ENCODE results near the gene CADPS2.

Gene CADPS2

DNA sequence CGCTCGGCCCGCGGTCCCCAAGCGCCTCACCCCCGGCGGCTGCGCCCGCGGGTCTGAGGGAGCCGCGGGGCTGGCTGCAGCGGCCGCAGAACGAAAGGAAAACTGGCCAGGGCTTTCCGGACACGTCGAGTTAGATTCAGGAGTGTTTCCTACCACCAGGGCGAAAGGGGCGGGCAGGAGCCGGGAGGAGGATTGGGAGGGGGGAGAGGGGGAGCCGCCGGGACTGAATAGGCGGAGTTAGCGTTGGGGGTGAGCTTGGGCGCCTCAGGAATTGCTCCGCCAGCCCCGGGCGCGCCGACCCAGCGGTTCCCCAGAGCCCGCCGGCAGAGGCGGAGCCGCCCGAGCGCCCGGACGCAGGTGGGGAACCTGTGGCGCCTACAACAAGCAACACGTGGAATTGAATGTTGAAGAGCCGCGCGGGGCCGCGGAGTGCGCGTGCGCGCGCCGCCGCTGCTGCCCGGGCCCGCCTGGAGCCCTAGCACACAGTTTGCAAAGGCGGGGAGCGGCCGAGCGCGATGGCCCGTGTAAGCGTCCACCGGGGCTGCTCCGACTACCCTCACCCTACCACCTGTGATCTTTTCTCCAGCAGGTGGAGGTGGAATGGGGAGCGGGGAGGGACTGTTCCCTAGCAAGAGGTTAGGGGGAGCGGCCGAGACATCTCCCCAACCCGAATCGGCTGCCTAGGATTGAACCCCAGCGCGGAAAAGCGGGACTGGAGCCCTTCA, at the start of gene CADPS2:
TSS of gene CADPS2 (minus strand) at position 104 of the 725 bp plus-strand sequence. CDS start 123 bp downstream, outside the sequence.
- TF ChIP-seq, protein P1, sequence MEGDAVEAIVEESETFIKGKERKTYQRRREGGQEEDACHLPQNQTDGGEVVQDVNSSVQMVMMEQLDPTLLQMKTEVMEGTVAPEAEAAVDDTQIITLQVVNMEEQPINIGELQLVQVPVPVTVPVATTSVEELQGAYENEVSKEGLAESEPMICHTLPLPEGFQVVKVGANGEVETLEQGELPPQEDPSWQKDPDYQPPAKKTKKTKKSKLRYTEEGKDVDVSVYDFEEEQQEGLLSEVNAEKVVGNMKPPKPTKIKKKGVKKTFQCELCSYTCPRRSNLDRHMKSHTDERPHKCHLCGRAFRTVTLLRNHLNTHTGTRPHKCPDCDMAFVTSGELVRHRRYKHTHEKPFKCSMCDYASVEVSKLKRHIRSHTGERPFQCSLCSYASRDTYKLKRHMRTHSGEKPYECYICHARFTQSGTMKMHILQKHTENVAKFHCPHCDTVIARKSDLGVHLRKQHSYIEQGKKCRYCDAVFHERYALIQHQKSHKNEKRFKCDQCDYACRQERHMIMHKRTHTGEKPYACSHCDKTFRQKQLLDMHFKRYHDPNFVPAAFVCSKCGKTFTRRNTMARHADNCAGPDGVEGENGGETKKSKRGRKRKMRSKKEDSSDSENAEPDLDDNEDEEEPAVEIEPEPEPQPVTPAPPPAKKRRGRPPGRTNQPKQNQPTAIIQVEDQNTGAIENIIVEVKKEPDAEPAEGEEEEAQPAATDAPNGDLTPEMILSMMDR (IDR thresholded peaks at IDR 0.05; ENCODE audit: low read depth, low read length, missing control alignments), result peak; percentile 27
- in situ Hi-C loops (cut with HindIII; ENCODE audit: low sequenced_read_pairs), result no loop called here
- peak within 1 kb of the TSS; percentile 81 for H3K4me3 ChIP-seq (ENCODE audit: low read depth, low read length)
- DNase-seq (ENCODE audit: low read depth), result peak; percentile 68

DNA sequence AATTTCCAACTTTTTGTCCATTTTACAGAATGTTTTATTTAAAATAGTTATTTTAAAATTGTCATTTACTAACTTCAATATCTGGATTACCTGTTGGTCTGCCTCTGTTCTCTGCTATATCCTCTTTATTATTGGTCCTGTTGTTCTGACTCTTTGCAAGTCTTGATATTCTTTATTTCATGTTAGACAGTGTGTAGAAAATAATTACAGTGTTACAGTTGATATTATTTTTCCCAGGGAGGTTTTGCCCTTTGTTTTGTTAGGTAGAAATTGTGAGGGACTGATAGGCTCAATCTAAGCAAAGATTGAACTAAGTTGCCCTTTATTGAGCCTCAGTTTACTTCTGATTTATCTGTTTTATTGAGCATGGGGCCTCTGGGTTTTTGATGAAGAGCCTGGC, 49.4 kb upstream of the CADPS2 start:
- in situ Hi-C loops (cut with HindIII; ENCODE audit: low sequenced_read_pairs), result no loop called here
- no peak overlapping the region for H3K4me3 ChIP-seq (ENCODE audit: low read depth, low read length)
- TF ChIP-seq, protein P1 (IDR thresholded peaks at IDR 0.05; ENCODE audit: low read depth, low read length, missing control alignments), result no peak
- DNase-seq (ENCODE audit: low read depth), result no peak

DNA sequence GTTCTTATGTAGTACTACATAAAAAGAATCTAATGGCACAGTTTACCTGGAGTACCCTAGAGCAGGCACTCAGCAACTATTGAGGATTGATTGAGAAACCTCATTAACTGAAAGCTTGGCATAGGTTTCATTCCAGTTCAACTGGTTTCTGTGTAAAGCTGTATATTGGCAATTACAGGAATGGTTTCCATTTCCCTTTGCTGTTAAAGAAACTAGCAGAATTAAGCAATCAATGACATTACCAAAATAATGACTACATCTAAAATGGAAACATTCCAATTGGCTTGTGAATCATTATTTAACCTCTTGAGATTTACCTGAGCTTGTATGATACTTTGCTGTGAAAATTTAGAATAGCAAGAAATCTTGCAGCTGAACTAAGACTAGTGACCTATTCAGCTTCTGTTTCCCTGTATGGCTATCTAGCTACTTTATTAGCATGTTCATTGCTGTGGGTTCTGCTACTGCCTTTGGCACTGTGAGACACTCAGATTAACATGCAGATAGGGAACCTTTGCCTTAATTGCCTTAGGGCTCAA, 33.5 kb upstream of the CADPS2 start:
- DNase-seq (ENCODE audit: low read depth), result no peak
- no peak overlapping the region for H3K4me3 ChIP-seq (ENCODE audit: low read depth, low read length)
- in situ Hi-C loops (cut with HindIII; ENCODE audit: low sequenced_read_pairs), result no loop called here
- TF ChIP-seq, protein P1 (IDR thresholded peaks at IDR 0.05; ENCODE audit: low read depth, low read length, missing control alignments), result no peak

DNA sequence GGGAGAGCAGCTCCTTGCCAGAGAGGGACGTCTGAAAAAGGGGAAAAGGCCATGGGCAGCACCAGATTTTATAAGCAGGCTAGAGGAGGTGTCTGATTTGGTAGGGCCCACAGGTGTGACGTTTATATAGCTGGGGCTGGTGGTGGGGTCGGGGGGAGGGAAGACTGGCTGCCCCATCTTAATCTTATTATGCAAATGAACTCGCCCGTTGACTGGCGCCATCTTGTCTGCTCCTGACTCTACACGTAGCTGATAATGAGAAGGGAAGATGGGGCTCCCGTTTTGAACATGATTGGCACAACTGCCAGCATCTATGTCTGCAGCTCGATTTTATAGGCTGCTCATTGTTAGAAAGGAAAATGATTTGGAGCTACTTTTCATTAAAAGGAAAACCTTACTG, 28.6 kb upstream of the CADPS2 start:
- in situ Hi-C loops (cut with HindIII; ENCODE audit: low sequenced_read_pairs), result no loop called here
- TF ChIP-seq, protein P1 (IDR thresholded peaks at IDR 0.05; ENCODE audit: low read depth, low read length, missing control alignments), result no peak
- no peak for DNase-seq (ENCODE audit: low read depth)
- H3K4me3 ChIP-seq (ENCODE audit: low read depth, low read length), result no peak overlapping the region

DNA sequence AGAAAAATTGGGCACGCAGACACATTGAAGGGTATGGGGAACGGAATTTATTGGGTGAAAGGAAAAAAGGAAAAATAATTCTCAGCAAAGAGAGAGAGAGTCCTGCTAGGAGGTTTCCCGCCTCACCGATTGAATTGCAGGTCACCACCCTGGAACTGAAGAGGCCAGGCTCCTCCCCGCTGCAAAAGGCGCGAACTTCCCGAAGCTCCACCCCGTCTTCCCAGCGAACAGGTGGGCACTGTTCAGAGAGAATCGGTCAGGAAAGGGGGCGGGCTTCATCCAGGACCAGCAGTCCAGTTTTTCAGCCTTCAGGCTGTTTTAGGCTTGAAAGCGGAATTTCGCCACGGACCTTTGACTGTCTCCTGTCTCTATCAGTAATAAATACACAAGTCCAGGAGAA, 27.3 kb upstream of the CADPS2 start:
- TF ChIP-seq, protein P1 (IDR thresholded peaks at IDR 0.05; ENCODE audit: low read depth, low read length, missing control alignments), result no peak
- no peak for DNase-seq (ENCODE audit: low read depth)
- H3K4me3 ChIP-seq (ENCODE audit: low read depth, low read length), result no peak overlapping the region
- in situ Hi-C loops (cut with HindIII; ENCODE audit: low sequenced_read_pairs), result no loop called here

DNA sequence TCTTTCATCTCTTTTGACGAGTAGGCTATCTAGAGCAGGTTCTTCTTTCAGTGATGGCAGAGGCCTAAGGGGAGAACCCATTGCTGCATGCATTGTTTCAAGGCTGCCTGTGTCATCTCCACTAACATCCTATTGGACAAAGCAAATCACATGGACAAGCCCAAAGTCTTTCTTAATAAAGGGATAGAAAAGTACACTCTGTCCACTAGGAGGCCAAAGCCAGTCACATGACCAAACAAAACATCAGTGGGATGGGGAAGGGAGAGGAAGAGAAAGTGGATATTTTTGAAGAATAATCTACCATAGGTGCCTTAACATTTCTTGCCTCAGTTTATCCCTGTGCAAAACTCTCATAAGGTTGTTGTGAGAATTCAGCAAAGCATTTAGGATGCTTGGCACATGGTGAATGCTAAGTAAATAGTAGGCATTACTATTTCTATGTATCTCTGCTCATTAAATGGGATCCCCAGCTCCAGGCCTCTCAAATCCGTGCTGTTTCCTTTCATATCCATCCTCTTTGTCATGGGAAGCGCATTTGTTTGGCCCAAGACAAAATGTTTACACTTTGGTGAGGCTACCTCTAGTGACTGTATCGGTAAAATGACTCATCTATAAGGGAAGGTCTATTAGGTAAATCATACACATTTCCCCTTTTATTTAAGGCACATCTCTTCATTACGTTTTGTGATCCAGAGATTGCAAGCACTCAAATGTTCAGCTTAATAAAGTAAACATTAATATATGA, 16.7 kb upstream of the CADPS2 start:
- H3K4me3 ChIP-seq (ENCODE audit: low read depth, low read length), result no peak overlapping the region
- in situ Hi-C loops (cut with HindIII; ENCODE audit: low sequenced_read_pairs), result no loop called here
- DNase-seq (ENCODE audit: low read depth), result no peak
- TF ChIP-seq, protein P1 (IDR thresholded peaks at IDR 0.05; ENCODE audit: low read depth, low read length, missing control alignments), result no peak
